Keratinocyte (primary cell): ENCODE data around the gene CMC1. TPM values are rescaled to one million over a fixed set of nuclear protein-coding genes. Genes with fewer than 3 reads are reported as not detected.
"Not testable (repeated sequence)": the region's sequence is repeated elsewhere in the genome, so short reads cannot be mapped to it uniquely, and the experiment has no call there.

Source experiments
- DNase-seq: peaks from one replicate; pipeline ENCODE4 v3.0.0-alpha.2; 2011; ENCODE audit warnings: low read depth, missing footprints, low spot score
- FAIRE-seq: peaks from 2 replicates; lab custom pipeline; 2011; peaks lifted over from hg19 to GRCh38; lab: Jason Lieb, UNC
- H2AFZ ChIP-seq: 2 replicates; pipeline ENCODE4 v1.6.0; 2012; ENCODE audit warnings: low read length, control low read depth, inconsistent platforms; ENCODE audit not compliant: control insufficient read depth
- H3K27ac ChIP-seq: 2 replicates; pipeline ENCODE4 v1.5.1; 2011; ENCODE audit warnings: low read length; ENCODE audit not compliant: control insufficient read depth, insufficient read depth
- H3K27me3 ChIP-seq: 3 replicates; pipeline ENCODE4 v1.6.0; 2011; ENCODE audit warnings: low read length; ENCODE audit not compliant: control insufficient read depth, insufficient read depth; ENCODE audit errors: extremely low read depth
- H3K36me3 ChIP-seq, 2 experiments: 2 replicates in 1 of 2; 3 replicates in 1 of 2; pipeline ENCODE4 v1.5.1; 2011; ENCODE audit warnings: low read length in 2 of 2, mild to moderate bottlenecking in 1 of 2; ENCODE audit not compliant: control insufficient read depth in 2 of 2, insufficient read depth in 2 of 2; ENCODE audit errors: extremely low read depth in 1 of 2
- H3K4me1 ChIP-seq: 3 replicates; pipeline ENCODE4 v1.5.1; 2011; ENCODE audit warnings: low read length; ENCODE audit not compliant: control insufficient read depth, insufficient read depth; ENCODE audit errors: extremely low read depth
- H3K4me2 ChIP-seq: 3 replicates; pipeline ENCODE4 v1.6.0; 2011; ENCODE audit warnings: low read depth, low read length; ENCODE audit not compliant: control insufficient read depth, insufficient read depth; ENCODE audit errors: extremely low read depth
- H3K4me3 ChIP-seq, 3 experiments: fragments of 200-600 bp in 1 of 3; sonication (generic) in 1 of 3; 2 replicates in 2 of 3; 3 replicates in 1 of 3; pipeline ENCODE4 v1.5.1; 2011 to 2016; ENCODE audit warnings: low read length in 3 of 3, mild to moderate bottlenecking in 3 of 3, control low read depth in 2 of 3, inconsistent platforms in 1 of 3, low read depth in 1 of 3, mixed read lengths in 1 of 3, mixed run types in 1 of 3, moderate library complexity in 1 of 3; ENCODE audit not compliant: control insufficient read depth in 2 of 3, insufficient read depth in 2 of 3; ENCODE audit errors: extremely low read depth in 1 of 3
- H3K79me2 ChIP-seq: 2 replicates; pipeline ENCODE4 v1.6.0; 2012; ENCODE audit warnings: low read length; ENCODE audit not compliant: control insufficient read depth, insufficient read depth
- H3K9ac ChIP-seq: 3 replicates; pipeline ENCODE4 v1.6.0; 2011; ENCODE audit warnings: low read length; ENCODE audit not compliant: control insufficient read depth, insufficient read depth; ENCODE audit errors: extremely low read depth
- H3K9me1 ChIP-seq: 3 replicates; pipeline ENCODE4 v1.6.0; 2011; ENCODE audit warnings: low read length; ENCODE audit not compliant: control insufficient read depth, insufficient read depth; ENCODE audit errors: extremely low read depth
- H3K9me3 ChIP-seq: 2 replicates; pipeline ENCODE4 v1.5.1; 2012; ENCODE audit warnings: low read depth, low read length; ENCODE audit not compliant: control insufficient read depth
- H4K20me1 ChIP-seq: 3 replicates; pipeline ENCODE4 v1.6.0; 2011; ENCODE audit warnings: low read length; ENCODE audit not compliant: control insufficient read depth, insufficient read depth; ENCODE audit errors: extremely low read depth
- CTCF ChIP-seq, 3 experiments: IDR thresholded peaks in 1 of 3; conservative IDR thresholded peaks in 1 of 3; optimal IDR thresholded peaks in 1 of 3; 2 replicates in 2 of 3; 3 replicates in 1 of 3; pipeline versions ENCODE3 to v1.5.1; 2011; ENCODE audit warnings: low read length in 3 of 3, mild to moderate bottlenecking in 3 of 3, moderate library complexity in 2 of 3, control low read depth in 1 of 3, inconsistent platforms in 1 of 3; ENCODE audit not compliant: insufficient read depth in 2 of 3; ENCODE audit errors: extremely low read depth in 1 of 3
- EZH2 ChIP-seq: IDR thresholded peaks from one replicate; pipeline ENCODE4 v1.6.1; 2012; ENCODE audit warnings: inconsistent platforms, mild to moderate bottlenecking, low read length, moderate library complexity
- dilution Hi-C: fragments of 300-500 bp; cut with MboI; formaldehyde crosslinking; loops from one replicate; pipeline ENCODE4 v1.7.0; 2020; ENCODE audit warnings: low sequenced_read_pairs; ENCODE audit not compliant: extremely low pct_ligation_motif_present
- polyA plus RNA-seq, 5 experiments: library from polyadenylated mRNA; depleted of rRNA in 3 of 5; stranded (reverse) in 3 of 5; stranded (forward) in 1 of 5; unstranded in 1 of 5; fragments of >200 nt; gene quantifications; 1 replicate in 1 of 5; 2 replicates in 3 of 5; 3 replicates in 1 of 5; pipeline versions ENCODE4 v1.2.1 to v1.2.3, GENCODE V29; 2011 to 2012; ENCODE audit warnings: missing spikeins in 2 of 5, low read depth in 1 of 5, low replicate concordance in 1 of 5

The CMC1 gene
- polyA plus RNA-seq, 1 donor (not counting 4 experiments of a cell fraction or from before 2014, with no cell fraction given) = 23.9 TPM

DNA sequence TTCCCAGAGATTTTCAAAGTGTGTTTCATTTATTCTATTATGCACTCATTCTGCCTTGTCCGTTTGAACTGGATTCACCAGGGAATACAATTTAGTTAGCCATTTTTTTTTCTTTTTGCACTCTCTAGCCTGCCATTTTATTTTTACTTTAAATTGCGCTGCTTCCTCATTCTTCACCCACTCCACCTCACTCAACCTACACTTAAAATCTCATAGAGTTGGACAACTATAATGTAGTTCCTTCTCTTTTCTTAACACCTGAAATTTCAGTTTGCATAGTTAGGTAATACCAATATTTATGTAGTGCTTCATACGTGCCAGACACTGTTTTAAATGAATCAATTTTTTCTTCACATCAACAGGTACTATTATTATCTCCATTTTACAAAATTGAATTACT, 42.4 kb upstream of the CMC1 start:
- dilution Hi-C loops = no loop called here
- DNase-seq = no peak
- H3K9me3 ChIP-seq = no peaks in the 10 kb centered on the region
- no peaks in the 10 kb centered on the region for H3K79me2 ChIP-seq
- FAIRE-seq = no peak
- no peak overlapping the region for H3K4me3 ChIP-seq
- H3K9ac ChIP-seq = no peak overlapping the region
- no peaks in the 10 kb centered on the region for H3K9me1 ChIP-seq
- H3K27ac ChIP-seq = no peak overlapping the region
- no peaks in the 10 kb centered on the region for H3K36me3 ChIP-seq
- TF ChIP-seq EZH2 (no peak), CTCF (optimal IDR thresholded peaks at IDR 0.05 in 1 of 3, IDR thresholded peaks at IDR 0.05 in 1 of 3, conservative IDR thresholded peaks at IDR 0.05 in 1 of 3; ENCODE audit: extremely low read depth in 1 of 3, insufficient read depth in 2 of 3, low read length in 3 of 3) (no peak)
- H2AFZ ChIP-seq = no peak overlapping the region
- no peaks in the 10 kb centered on the region for H3K27me3 ChIP-seq
- no peak overlapping the region for H3K4me2 ChIP-seq
- no peaks in the 10 kb centered on the region for H3K4me1 ChIP-seq
- no peaks in the 10 kb centered on the region for H4K20me1 ChIP-seq

DNA sequence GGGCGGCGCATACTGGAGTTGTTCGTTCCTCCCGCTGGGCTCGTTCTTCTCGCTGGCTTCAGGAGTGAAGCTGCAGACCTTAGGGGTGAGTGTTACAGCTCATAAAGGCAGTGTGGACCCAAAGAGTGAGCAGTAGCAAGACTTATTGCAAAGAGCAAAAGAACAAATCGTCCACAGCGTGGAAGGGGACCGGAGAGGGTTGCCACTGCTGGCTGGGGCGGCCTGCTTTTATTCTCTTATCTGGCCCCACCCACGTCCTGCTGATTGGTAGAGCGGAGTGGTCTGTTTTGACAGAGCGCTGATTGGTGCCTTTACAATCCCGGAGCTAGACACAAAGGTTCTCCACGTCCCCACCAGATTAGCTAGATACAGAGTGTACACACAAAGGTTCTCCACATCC, 41.8 kb upstream of the CMC1 start:
- dilution Hi-C loops, H3K79me2 ChIP-seq, DNase-seq, H3K36me3 ChIP-seq, H4K20me1 ChIP-seq, FAIRE-seq, H3K9me3 ChIP-seq, H3K27ac ChIP-seq, H3K9ac ChIP-seq, H3K9me1 ChIP-seq, H3K4me3 ChIP-seq, H3K27me3 ChIP-seq, H3K4me1 ChIP-seq, H3K4me2 ChIP-seq, H2AFZ ChIP-seq: not testable (repeated sequence)

DNA sequence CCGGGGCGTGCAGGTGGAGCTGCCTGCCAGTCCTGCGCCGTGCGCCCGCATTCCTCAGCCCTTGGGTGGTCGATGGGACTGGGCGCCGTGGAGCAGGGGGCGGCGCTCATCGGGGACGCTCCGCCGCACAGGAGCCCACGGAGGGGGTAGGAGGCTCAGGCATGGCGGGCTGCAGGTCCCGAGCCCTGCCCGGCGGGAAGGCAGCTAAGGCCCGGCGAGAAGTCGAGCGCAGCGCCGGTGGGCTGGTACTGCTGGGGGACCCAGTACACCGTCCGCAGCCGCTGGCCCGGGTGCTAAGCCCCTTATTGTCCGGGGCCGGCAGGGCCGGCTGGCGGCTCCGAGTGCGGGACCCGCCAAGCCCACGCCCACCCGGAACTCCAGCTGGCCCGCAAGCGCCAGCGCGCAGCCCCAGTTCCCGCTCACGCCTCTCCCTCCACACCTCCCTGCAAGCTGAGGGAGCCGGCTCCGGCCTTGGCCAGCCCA, 41.0 kb upstream of the CMC1 start:
- H3K27ac ChIP-seq, H3K9ac ChIP-seq, H3K4me3 ChIP-seq, FAIRE-seq, H3K27me3 ChIP-seq, H3K4me2 ChIP-seq, dilution Hi-C loops, H3K4me1 ChIP-seq, H2AFZ ChIP-seq, H4K20me1 ChIP-seq, H3K36me3 ChIP-seq, H3K79me2 ChIP-seq, H3K9me3 ChIP-seq, DNase-seq, H3K9me1 ChIP-seq: not testable (repeated sequence)
